ENCODE results near the gene WNT2B.

WNT2B gene

GRCh38 chr1:112513112-112513870, 4.5 kb downstream of the WNT2B start:
- H3K4me3 ChIP-seq (ENCODE audit: control insufficient read depth, low read depth, low read length), result no peak overlapping the region
- TF ChIP-seq, protein P1, sequence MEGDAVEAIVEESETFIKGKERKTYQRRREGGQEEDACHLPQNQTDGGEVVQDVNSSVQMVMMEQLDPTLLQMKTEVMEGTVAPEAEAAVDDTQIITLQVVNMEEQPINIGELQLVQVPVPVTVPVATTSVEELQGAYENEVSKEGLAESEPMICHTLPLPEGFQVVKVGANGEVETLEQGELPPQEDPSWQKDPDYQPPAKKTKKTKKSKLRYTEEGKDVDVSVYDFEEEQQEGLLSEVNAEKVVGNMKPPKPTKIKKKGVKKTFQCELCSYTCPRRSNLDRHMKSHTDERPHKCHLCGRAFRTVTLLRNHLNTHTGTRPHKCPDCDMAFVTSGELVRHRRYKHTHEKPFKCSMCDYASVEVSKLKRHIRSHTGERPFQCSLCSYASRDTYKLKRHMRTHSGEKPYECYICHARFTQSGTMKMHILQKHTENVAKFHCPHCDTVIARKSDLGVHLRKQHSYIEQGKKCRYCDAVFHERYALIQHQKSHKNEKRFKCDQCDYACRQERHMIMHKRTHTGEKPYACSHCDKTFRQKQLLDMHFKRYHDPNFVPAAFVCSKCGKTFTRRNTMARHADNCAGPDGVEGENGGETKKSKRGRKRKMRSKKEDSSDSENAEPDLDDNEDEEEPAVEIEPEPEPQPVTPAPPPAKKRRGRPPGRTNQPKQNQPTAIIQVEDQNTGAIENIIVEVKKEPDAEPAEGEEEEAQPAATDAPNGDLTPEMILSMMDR (IDR thresholded peaks at IDR 0.05; ENCODE audit: control insufficient read depth, insufficient read depth, low read depth, low read length, missing control alignments), result no peak
- DNase-seq (ENCODE audit: low read depth), result no peak

DNA sequence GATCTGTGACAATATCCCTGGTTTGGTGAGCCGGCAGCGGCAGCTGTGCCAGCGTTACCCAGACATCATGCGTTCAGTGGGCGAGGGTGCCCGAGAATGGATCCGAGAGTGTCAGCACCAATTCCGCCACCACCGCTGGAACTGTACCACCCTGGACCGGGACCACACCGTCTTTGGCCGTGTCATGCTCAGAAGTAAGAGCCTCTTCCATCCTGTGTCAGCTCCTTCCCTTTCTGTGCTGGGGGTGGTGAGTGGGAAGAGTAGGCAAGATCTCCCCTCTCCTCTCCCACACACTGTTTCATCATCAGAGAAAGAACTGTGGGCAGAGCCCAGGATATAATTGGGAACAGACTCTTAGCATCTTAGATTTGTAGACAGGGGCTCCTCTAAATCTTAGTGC, 6.1 kb downstream of the WNT2B start:
- no peak overlapping the region for H3K4me3 ChIP-seq (ENCODE audit: control insufficient read depth, low read depth, low read length)
- TF ChIP-seq, protein P1 (IDR thresholded peaks at IDR 0.05; ENCODE audit: control insufficient read depth, insufficient read depth, low read depth, low read length, missing control alignments), result no peak
- DNase-seq (ENCODE audit: low read depth), result no peak

DNA sequence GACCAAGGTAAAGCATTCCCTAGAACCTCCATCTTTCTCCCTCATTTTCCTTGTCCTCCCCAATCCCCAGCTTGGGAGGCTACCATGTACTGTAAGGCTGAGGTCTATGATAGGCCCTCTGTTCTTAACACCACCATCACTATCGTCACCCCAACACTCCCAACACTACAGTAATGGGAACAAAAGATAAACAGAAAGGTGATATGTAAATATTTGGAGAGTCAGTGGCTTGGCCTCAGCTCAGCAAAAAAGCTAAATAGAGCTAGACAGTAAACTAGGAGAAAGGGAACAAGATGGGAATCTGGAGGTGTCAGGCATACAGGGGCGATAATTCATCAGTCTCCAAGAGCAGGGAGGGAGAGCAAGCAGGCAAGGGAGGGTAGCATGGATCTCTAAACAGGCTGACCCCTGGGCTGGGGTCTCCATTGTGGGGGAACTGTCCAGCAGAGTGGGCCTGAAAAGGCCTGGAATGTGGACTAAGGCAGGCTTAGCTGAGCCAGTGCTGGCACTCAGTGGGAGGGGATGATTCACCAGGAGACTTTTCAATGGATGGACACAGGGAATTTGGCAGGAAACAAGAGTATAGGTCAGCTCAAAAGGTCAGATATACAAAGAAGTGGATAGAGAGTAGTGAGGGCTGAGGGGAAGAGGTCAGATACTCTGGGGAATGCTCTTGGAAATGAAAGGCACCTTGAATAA, 6.7 kb downstream of the WNT2B start:
- no peak overlapping the region for H3K4me3 ChIP-seq (ENCODE audit: control insufficient read depth, low read depth, low read length)
- DNase-seq (ENCODE audit: low read depth), result no peak
- TF ChIP-seq, protein P1 (IDR thresholded peaks at IDR 0.05; ENCODE audit: control insufficient read depth, insufficient read depth, low read depth, low read length, missing control alignments), result no peak

GRCh38 chr1:112516141-112516540, 7.4 kb downstream of the WNT2B start:
- DNase-seq (ENCODE audit: low read depth), result no peak
- TF ChIP-seq, protein P1 (IDR thresholded peaks at IDR 0.05; ENCODE audit: control insufficient read depth, insufficient read depth, low read depth, low read length, missing control alignments), result no peak
- H3K4me3 ChIP-seq (ENCODE audit: control insufficient read depth, low read depth, low read length), result no peak overlapping the region

DNA sequence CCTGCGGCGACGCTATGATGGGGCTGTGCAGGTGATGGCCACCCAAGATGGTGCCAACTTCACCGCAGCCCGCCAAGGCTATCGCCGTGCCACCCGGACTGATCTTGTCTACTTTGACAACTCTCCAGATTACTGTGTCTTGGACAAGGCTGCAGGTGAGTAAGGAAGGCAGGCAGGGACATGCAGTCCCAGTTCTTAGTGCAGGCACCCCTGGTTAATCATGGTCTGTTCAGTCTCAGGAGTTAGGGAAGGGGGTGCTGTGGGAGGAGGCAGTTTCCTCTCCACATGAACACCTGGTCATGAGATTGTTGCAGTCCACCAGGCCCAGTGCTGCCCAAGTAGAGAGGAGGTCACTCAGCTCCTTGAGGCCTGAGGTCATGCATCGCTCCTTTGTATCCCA, 8.5 kb downstream of the WNT2B start:
- H3K4me3 ChIP-seq (ENCODE audit: control insufficient read depth, low read depth, low read length), result no peak overlapping the region
- DNase-seq (ENCODE audit: low read depth), result no peak
- TF ChIP-seq, protein P1 (IDR thresholded peaks at IDR 0.05; ENCODE audit: control insufficient read depth, insufficient read depth, low read depth, low read length, missing control alignments), result no peak

DNA sequence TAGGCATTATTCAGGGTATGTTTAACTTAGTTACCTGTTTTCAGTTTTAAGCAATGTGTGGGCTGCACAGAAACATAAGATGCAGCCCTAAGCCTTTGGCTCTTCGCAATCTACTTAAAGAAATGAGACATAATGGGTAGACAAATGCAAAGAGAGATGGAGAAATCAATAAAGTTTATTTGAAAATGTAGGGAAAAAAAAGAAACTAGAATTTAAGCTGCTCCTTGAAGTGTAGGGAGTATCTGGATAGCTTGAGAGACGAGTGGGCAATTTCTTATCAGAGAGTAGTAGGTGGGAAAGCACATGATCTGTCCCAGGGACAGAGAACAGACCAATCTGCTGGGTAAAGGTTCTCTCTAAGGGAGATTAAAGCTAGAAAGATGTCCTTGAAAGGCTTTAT, 8.9 kb downstream of the WNT2B start:
- DNase-seq (ENCODE audit: low read depth), result no peak
- H3K4me3 ChIP-seq (ENCODE audit: control insufficient read depth, low read depth, low read length), result no peak overlapping the region
- TF ChIP-seq, protein P1 (IDR thresholded peaks at IDR 0.05; ENCODE audit: control insufficient read depth, insufficient read depth, low read depth, low read length, missing control alignments), result no peak
